Amniotic stem cell (primary cell): ENCODE measurements around the gene ZNF280A.
A peak's percentile ranks its signal among the peaks of the same experiment; 100 is the strongest.
"Not testable (repeated sequence)": the region's sequence is repeated elsewhere in the genome, so short reads cannot be mapped to it uniquely, and the experiment has no call there.

Source experiments
- DNase-seq: peaks from one replicate; lab custom pipeline; 2025; lab: John Stamatoyannopoulos, UW

ZNF280A gene

DNA sequence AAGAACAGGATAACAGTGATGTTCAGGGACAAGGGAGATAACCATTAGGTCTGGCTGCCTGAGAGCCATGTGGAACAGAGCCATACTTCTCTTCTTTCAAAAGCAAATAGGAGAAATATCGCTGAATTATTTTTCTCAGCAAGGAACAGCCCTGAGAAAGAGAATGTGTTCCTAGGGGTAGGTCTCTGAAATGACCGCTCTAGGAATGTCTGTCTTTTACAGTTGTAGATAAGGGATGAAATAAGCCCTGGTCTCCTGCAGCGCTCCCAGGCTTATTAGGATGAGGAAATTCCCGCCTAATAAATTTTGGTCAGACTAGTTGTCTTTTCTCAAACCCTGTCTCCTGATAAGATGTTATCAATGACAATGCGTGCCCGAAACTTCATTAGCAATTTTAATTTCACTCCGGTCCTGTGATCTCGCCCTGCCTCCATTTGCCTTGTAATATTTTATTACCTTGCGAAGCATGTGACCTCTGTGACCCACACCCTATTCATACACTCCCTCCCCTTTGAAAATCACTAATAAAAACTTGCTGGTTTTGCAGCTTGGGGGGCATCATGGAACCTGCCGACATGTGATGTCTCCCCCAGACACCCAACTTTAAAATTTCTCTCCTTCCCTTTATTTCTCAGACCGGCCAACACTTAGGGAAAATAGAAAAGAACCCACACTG is 51.1 kb downstream of the ZNF280A start:
- not testable (repeated sequence) for DNase-seq

GRCh38 chr22:22467112-22467511 is 53.0 kb downstream of the ZNF280A start:
- DNase-seq: no peak

- DNase-seq: no peak
Observed at GRCh38 chr22:22465782-22466181, 54.3 kb downstream of the ZNF280A start.

DNA sequence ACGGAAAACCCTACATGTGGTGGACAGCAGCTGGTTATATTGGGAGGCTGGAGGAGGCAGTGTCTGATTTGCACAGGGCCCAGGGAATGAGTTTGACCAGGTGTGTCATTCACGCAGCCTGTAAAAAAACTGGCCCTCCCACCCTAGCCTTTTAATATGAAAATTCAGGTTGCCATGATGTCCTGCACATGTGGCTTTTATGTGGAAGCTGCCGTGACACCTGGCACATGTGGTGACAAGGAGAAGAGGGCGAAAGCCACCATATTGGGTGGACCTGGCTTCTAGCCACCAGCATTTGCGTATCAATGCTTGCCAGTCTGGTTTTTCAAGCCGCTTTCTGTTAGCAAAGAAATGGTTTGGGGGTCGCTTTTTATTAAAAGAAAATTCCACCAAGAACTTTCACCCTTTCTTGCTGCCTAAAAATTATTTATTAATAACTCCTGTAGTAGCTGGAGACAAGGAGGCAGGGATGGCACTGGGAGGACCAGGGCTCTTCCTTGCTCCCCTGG is 54.9 kb downstream of the ZNF280A start:
- DNase-seq: no peak

DNA sequence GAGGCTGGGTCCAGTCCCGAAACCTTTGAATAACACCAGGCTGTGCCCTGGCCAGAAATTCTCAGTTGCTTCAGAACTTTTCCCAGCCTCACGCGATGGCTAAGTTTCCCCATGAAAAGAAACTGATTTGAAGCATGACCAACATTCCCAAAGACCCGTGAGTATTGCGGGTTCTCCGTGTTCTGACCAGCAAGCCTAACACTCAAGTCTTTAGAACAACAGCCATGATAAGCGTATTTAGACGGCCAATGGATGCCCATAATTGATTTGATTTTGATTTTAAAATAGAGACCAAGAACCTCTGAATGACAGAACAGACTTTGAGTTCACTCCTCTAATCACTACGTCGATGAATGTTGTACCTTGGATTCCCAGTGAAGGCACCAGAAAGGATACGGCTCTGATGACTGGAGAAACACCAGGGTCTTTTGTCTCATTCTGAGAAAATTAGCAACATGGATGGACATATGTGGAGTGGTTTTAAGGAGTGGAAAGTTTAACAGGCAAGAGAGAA is 55.5 kb downstream of the ZNF280A start:
- no peak for DNase-seq

- peak; percentile 17 for DNase-seq
Observed at GRCh38 chr22:22463855-22464540, 56.1 kb downstream of the ZNF280A start.
